ENCODE measurements around the gene PARM1. TPM values are rescaled to one million over a fixed set of nuclear protein-coding genes. Genes with fewer than 3 reads are reported as not detected.

Gene PARM1
- polyA plus RNA-seq, 1 of the 3 experiments (the other 2 are of a cell fraction), result not detected

DNA sequence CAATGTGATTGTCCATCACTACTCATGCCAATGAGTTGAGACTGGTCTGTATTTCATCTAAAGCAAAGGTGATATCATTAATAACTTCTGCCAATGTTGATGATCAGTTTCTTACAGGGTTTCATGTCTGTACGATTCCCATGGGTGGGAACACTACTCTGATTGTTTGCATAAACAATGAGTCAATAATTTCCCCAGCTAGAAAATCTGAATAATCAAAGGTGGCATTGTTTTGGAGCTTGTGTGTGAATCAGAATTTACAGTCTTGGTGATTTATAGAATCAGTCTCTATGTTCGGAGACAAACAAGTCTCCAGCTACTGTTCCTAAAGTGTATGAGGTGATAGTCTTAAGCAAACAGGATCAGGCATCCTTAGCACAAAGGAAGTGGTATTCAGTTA is 35.5 kb upstream of the PARM1 start:
- no peaks in the 10 kb centered on the region for H4K20me1 ChIP-seq (ENCODE audit: insufficient read depth)
- POLR2A ChIA-PET, result no interaction called here
- no peak overlapping the region for H3K4me3 ChIP-seq (ENCODE audit: low read depth in 2 of 2, low read length in 1 of 2)
- H3K79me2 ChIP-seq (ENCODE audit: insufficient read depth), result no peaks in the 10 kb centered on the region
- H3K27ac ChIP-seq (ENCODE audit: low read depth in 2 of 2, low read length in 1 of 2), result no peak overlapping the region
- no peak overlapping the region for H3K9ac ChIP-seq
- H3K9me2 ChIP-seq, result no peaks in the 10 kb centered on the region
- 7% methylated on average over 2 of the region's 2 CpGs for WGBS (ENCODE audit: low lambda C conversion rate)
- CTCF ChIA-PET, result no interaction called here
- no peak overlapping the region for H2AFZ ChIP-seq (ENCODE audit: low read depth)
- H3K4me1 ChIP-seq (ENCODE audit: control insufficient read depth in 1 of 2, insufficient read depth in 2 of 2, low read depth in 1 of 2, low read length in 1 of 2), result no peaks in the 10 kb centered on the region
- TF ChIP-seq, protein P1, sequence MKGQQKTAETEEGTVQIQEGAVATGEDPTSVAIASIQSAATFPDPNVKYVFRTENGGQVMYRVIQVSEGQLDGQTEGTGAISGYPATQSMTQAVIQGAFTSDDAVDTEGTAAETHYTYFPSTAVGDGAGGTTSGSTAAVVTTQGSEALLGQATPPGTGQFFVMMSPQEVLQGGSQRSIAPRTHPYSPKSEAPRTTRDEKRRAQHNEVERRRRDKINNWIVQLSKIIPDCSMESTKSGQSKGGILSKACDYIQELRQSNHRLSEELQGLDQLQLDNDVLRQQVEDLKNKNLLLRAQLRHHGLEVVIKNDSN (IDR thresholded peaks at IDR 0.05; ENCODE audit: borderline replicate concordance, low read depth), result no peak
- TF ChIP-seq FOXM1 (IDR thresholded peaks at IDR 0.05; ENCODE audit: low read depth) (no peak), SMC3 (IDR thresholded peaks at IDR 0.05; ENCODE audit: low read depth, low read length) (no peak), POLR2AphosphoS5 (IDR thresholded peaks at IDR 0.05; ENCODE audit: low read depth, low read length) (no peak), MAX (IDR thresholded peaks at IDR 0.05; ENCODE audit: low read depth) (no peak), RFX5 (IDR thresholded peaks at IDR 0.05; ENCODE audit: low read length) (no peak), RAD21 (IDR thresholded peaks at IDR 0.05; ENCODE audit: low read length) (no peak), MXI1 (IDR thresholded peaks at IDR 0.05; ENCODE audit: low read depth, low read length) (no peak), YY1 (IDR thresholded peaks at IDR 0.05; ENCODE audit: low read depth) (no peak), MEF2A (IDR thresholded peaks at IDR 0.05; ENCODE audit: borderline replicate concordance, low read depth) (no peak), RCOR1 (IDR thresholded peaks at IDR 0.05; ENCODE audit: low read length) (no peak), CHD2 (IDR thresholded peaks at IDR 0.05; ENCODE audit: low read length, partially characterized antibody) (no peak), NFIC (IDR thresholded peaks at IDR 0.05; ENCODE audit: borderline replicate concordance) (no peak), JUND (IDR thresholded peaks at IDR 0.05) (no peak), FOXJ3 (CRISPR knock-in tag; IDR thresholded peaks at IDR 0.05) (no peak), SIN3A (IDR thresholded peaks at IDR 0.05; ENCODE audit: borderline replicate concordance, low read depth, low read length) (no peak)
- TF ChIP-seq, protein P2, sequence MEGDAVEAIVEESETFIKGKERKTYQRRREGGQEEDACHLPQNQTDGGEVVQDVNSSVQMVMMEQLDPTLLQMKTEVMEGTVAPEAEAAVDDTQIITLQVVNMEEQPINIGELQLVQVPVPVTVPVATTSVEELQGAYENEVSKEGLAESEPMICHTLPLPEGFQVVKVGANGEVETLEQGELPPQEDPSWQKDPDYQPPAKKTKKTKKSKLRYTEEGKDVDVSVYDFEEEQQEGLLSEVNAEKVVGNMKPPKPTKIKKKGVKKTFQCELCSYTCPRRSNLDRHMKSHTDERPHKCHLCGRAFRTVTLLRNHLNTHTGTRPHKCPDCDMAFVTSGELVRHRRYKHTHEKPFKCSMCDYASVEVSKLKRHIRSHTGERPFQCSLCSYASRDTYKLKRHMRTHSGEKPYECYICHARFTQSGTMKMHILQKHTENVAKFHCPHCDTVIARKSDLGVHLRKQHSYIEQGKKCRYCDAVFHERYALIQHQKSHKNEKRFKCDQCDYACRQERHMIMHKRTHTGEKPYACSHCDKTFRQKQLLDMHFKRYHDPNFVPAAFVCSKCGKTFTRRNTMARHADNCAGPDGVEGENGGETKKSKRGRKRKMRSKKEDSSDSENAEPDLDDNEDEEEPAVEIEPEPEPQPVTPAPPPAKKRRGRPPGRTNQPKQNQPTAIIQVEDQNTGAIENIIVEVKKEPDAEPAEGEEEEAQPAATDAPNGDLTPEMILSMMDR (IDR thresholded peaks at IDR 0.05), result no peak
- H3K4me2 ChIP-seq, result no peak overlapping the region
- peaks cover 6% of the 10 kb centered on the region; the same call in 1 of the 2 replicates for H3K27me3 ChIP-seq (ENCODE audit: insufficient read depth)
- H3K36me3 ChIP-seq (replicated peaks in 1 of 2; ENCODE audit: control insufficient read depth in 1 of 2, insufficient read depth in 2 of 2, low read length in 1 of 2), result no peaks in the 10 kb centered on the region
- DNase-seq, result no peak
- H3K9me3 ChIP-seq, result no peaks in the 10 kb centered on the region
- no peaks in the 10 kb centered on the region for H3F3A ChIP-seq (replicated peaks; ENCODE audit: insufficient read depth)

- H2AFZ ChIP-seq (ENCODE audit: low read depth), result no peak overlapping the region
- TF ChIP-seq FOXJ3 (CRISPR knock-in tag; IDR thresholded peaks at IDR 0.05), result no peak
- no peak for TF ChIP-seq RXRA (IDR thresholded peaks at IDR 0.05; ENCODE audit: borderline replicate concordance, low read depth)
- TF ChIP-seq JUND (IDR thresholded peaks at IDR 0.05), result no peak
- no peak for TF ChIP-seq RAD21 (IDR thresholded peaks at IDR 0.05; ENCODE audit: low read length)
- TF ChIP-seq EZH2phosphoT487 (IDR thresholded peaks at IDR 0.05; ENCODE audit: borderline replicate concordance, low read depth), result no peak
- no peak for TF ChIP-seq ZBTB33 (IDR thresholded peaks at IDR 0.05; ENCODE audit: borderline replicate concordance, low read depth)
- TF ChIP-seq CHD2 (IDR thresholded peaks at IDR 0.05; ENCODE audit: low read length, partially characterized antibody), result no peak
- TF ChIP-seq, protein P1 (IDR thresholded peaks at IDR 0.05; ENCODE audit: borderline replicate concordance, low read depth), result no peak
- no peak for TF ChIP-seq NRF1 (IDR thresholded peaks at IDR 0.05; ENCODE audit: low read depth, low read length)
- no peak for TF ChIP-seq MEF2A (IDR thresholded peaks at IDR 0.05; ENCODE audit: borderline replicate concordance, low read depth)
- no peak for TF ChIP-seq TAF1 (IDR thresholded peaks at IDR 0.05; ENCODE audit: borderline replicate concordance, low read depth, low read length)
- WGBS (ENCODE audit: low lambda C conversion rate), result 0% methylated on average over 2 of the region's 2 CpGs
- DNase-seq, result no peak
- H3K4me3 ChIP-seq (ENCODE audit: low read depth in 2 of 2, low read length in 1 of 2), result no peak overlapping the region
- H3K79me2 ChIP-seq (ENCODE audit: insufficient read depth), result no peaks in the 10 kb centered on the region
- no peak overlapping the region for H3K27ac ChIP-seq (ENCODE audit: low read depth in 2 of 2, low read length in 1 of 2)
- no peak overlapping the region for H3K4me2 ChIP-seq
- no peaks in the 10 kb centered on the region for H3K36me3 ChIP-seq (replicated peaks in 1 of 2; ENCODE audit: control insufficient read depth in 1 of 2, insufficient read depth in 2 of 2, low read length in 1 of 2)
- no peaks in the 10 kb centered on the region for H3K9me2 ChIP-seq
- no peaks in the 10 kb centered on the region for H4K20me1 ChIP-seq (ENCODE audit: insufficient read depth)
- H3K4me1 ChIP-seq (ENCODE audit: control insufficient read depth in 1 of 2, insufficient read depth in 2 of 2, low read depth in 1 of 2, low read length in 1 of 2), result no peaks in the 10 kb centered on the region
- no peaks in the 10 kb centered on the region for H3F3A ChIP-seq (replicated peaks; ENCODE audit: insufficient read depth)
- no peaks in the 10 kb centered on the region for H3K9me3 ChIP-seq
- CTCF ChIA-PET, result no interaction called here
- H3K9ac ChIP-seq, result no peak overlapping the region
- no peaks in the 10 kb centered on the region for H3K27me3 ChIP-seq (ENCODE audit: insufficient read depth)
- POLR2A ChIA-PET, result no interaction called here
Observed at GRCh38 chr4:74900862-74901261, 32.1 kb upstream of the PARM1 start.
